HG03575 (cell line): ENCODE results near the gene SLC4A1AP.

Experiments used
- ATAC-seq: cut with Tn5 transposase; IDR thresholded peaks from one replicate; pipeline ENCODE4 v1.9.1; 2021; ENCODE audit not compliant: unreplicated experiment, insufficient number of reproducible peaks, low FRiP score; ENCODE audit errors: extremely low read depth

Gene SLC4A1AP

GRCh38 chr2:27685577-27685976 is 21.9 kb downstream of the SLC4A1AP start:
- ATAC-seq: no peak

GRCh38 chr2:27687232-27687631 is 23.5 kb downstream of the SLC4A1AP start:
- ATAC-seq: no peak

- ATAC-seq: no peak
Measured at GRCh38 chr2:27689424-27689823, 25.7 kb downstream of the SLC4A1AP start.

GRCh38 chr2:27690052-27690451 is 26.4 kb downstream of the SLC4A1AP start:
- ATAC-seq: no peak

GRCh38 chr2:27697660-27698059 is 34.0 kb downstream of the SLC4A1AP start:
- no peak for ATAC-seq

GRCh38 chr2:27701676-27702075 is 38.0 kb downstream of the SLC4A1AP start:
- ATAC-seq: no peak

GRCh38 chr2:27702302-27702701 is 38.6 kb downstream of the SLC4A1AP start:
- no peak for ATAC-seq

GRCh38 chr2:27703638-27704341 is 40.1 kb downstream of the SLC4A1AP start:
- no peak for ATAC-seq

GRCh38 chr2:27704342-27704876 is 40.7 kb downstream of the SLC4A1AP start:
- no peak for ATAC-seq

GRCh38 chr2:27705851-27706622 is 42.3 kb downstream of the SLC4A1AP start:
- no peak for ATAC-seq

- no peak for ATAC-seq
Measured at GRCh38 chr2:27707462-27708256, 44.0 kb downstream of the SLC4A1AP start.

- ATAC-seq: no peak
Measured at GRCh38 chr2:27708257-27708654, 44.6 kb downstream of the SLC4A1AP start.

- ATAC-seq: no peak
Measured at GRCh38 chr2:27708666-27709065, 45.0 kb downstream of the SLC4A1AP start.

- no peak for ATAC-seq
Measured at GRCh38 chr2:27709326-27709725, 45.6 kb downstream of the SLC4A1AP start.

- ATAC-seq: no peak
Measured at GRCh38 chr2:27709960-27710575, 46.4 kb downstream of the SLC4A1AP start.

GRCh38 chr2:27710640-27711430 is 47.1 kb downstream of the SLC4A1AP start:
- ATAC-seq: no peak

- ATAC-seq: no peak
Measured at GRCh38 chr2:27711804-27712203, 48.1 kb downstream of the SLC4A1AP start.

- ATAC-seq: no peak
Measured at GRCh38 chr2:27712522-27712921, 48.8 kb downstream of the SLC4A1AP start.
